ENCODE measurements around the gene GTF2IRD1. TPM values are rescaled to one million over a fixed set of nuclear protein-coding genes. Genes with fewer than 3 reads are reported as not detected.

The GTF2IRD1 gene
- total and polyA plus RNA-seq, 2 experiments from 2014 or later, result 28.7 to 37.1 TPM

- TF ChIP-seq ZNF462 (CRISPR knock-in tag; IDR thresholded peaks at IDR 0.05), result no peak
- TF ChIP-seq EZH2phosphoT487 (IDR thresholded peaks at IDR 0.05; ENCODE audit: unreplicated experiment), result no peak
These were observed 22.9 kb downstream of the GTF2IRD1 start (continued) for GRCh38 chr7:74476626-74477025.

- DNase-seq (ENCODE audit: low spot score) (no peak), ATAC-seq (no peak)
- Mint-ChIP-seq H3K27ac (no peak overlapping the region), H3K36me3 (ENCODE audit: low read depth) (no peaks in the 10 kb centered on the region), H3K4me1 (peaks cover 30% of the 10 kb centered on the region), H3K4me3 (no peak overlapping the region), H3K9me3 (no peaks in the 10 kb centered on the region), H3K27me3 (ENCODE audit: insufficient read depth, low read depth, poor library complexity) (peaks cover 7% of the 10 kb centered on the region)
- Histone ChIP-seq H3K79me2 (replicated peaks; ENCODE audit: insufficient read depth) (peaks cover 63% of the 10 kb centered on the region), H3K4me3 (no peak overlapping the region), H2AFZ (no peak overlapping the region), H3K4me1 (ENCODE audit: insufficient read depth) (peaks cover 19% of the 10 kb centered on the region), H3K36me3 (ENCODE audit: insufficient read depth) (no peaks in the 10 kb centered on the region), H3K4me2 (no peak overlapping the region), H4K20me1 (replicated peaks; ENCODE audit: insufficient read depth) (peaks cover 21% of the 10 kb centered on the region), H3F3A (replicated peaks; ENCODE audit: low read depth) (no peaks in the 10 kb centered on the region; the same call in 1 of the 2 replicates), H3K27ac (ENCODE audit: low read depth) (no peak overlapping the region), H3K9me2 (ENCODE audit: insufficient read depth) (no peaks in the 10 kb centered on the region), H3K27me3 (ENCODE audit: insufficient read depth) (no peaks in the 10 kb centered on the region)
- TF ChIP-seq ZNF114 (CRISPR knock-in tag; IDR thresholded peaks at IDR 0.05) (no peak), POLR2AphosphoS5 (IDR thresholded peaks at IDR 0.05; ENCODE audit: low read depth) (no peak), ZNF331 (CRISPR knock-in tag; IDR thresholded peaks at IDR 0.05; ENCODE audit: low read depth) (no peak), JUNB (IDR thresholded peaks at IDR 0.05; ENCODE audit: unreplicated experiment) (no peak)
These were observed 25.0 kb downstream of the GTF2IRD1 start for GRCh38 chr7:74478671-74479065.
